GM18517 (cell line): ENCODE measurements around the gene SMURF1.

Experiments
- ATAC-seq: cut with Tn5 transposase; IDR thresholded peaks from one replicate; pipeline ENCODE4 v1.9.1; 2021; ENCODE audit warnings: mild to moderate bottlenecking, moderate library complexity; ENCODE audit not compliant: unreplicated experiment

The SMURF1 gene

GRCh38 chr7:99098824-99099498 lies 44.9 kb downstream of the SMURF1 start:
- no peak for ATAC-seq

GRCh38 chr7:99098286-99098823 lies 45.6 kb downstream of the SMURF1 start:
- no peak for ATAC-seq

- ATAC-seq: no peak
Observed at GRCh38 chr7:99097730-99098129, 46.2 kb downstream of the SMURF1 start.

DNA sequence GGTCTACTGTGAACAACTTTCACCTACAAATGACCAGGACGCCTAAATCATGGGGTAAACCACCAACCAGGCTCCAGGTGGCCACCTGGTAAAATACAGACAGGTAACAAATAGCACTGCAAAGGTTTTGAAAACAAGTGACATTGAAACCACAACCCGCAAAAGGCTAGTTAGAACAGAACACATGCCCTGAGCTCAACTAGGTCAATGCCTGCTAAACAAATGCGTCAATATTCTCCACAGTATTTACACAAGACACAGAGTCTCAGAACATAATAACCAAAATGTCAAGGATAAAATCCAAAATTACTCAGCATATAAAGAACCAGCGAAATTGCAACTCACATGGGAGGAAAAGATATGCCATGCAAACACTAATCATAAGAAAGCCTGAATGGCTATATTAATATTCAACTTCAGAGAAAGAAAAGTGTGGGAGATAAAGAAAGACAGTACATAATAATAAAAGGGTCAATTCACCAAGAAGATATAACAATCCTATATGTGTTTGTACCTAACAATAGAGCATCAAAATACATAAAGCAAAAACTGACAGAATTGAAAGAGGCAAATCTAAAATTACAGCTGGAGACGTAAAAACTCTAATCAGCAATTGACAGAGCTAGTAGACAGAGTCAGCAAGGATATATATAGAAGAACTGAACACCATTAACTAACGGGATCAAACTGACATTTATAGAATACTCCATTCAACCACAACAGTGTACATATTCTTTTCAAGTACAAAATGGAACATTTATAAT lies 47.6 kb downstream of the SMURF1 start:
- no peak for ATAC-seq

GRCh38 chr7:99095698-99096097 lies 48.2 kb downstream of the SMURF1 start:
- ATAC-seq: no peak

- ATAC-seq: no peak
Observed at GRCh38 chr7:99094401-99094800, 49.5 kb downstream of the SMURF1 start.

- ATAC-seq: no peak
Observed at GRCh38 chr7:99092064-99092720, 51.7 kb downstream of the SMURF1 start.

- no peak for ATAC-seq
Observed at GRCh38 chr7:99090771-99091542, 53.0 kb downstream of the SMURF1 start.

DNA sequence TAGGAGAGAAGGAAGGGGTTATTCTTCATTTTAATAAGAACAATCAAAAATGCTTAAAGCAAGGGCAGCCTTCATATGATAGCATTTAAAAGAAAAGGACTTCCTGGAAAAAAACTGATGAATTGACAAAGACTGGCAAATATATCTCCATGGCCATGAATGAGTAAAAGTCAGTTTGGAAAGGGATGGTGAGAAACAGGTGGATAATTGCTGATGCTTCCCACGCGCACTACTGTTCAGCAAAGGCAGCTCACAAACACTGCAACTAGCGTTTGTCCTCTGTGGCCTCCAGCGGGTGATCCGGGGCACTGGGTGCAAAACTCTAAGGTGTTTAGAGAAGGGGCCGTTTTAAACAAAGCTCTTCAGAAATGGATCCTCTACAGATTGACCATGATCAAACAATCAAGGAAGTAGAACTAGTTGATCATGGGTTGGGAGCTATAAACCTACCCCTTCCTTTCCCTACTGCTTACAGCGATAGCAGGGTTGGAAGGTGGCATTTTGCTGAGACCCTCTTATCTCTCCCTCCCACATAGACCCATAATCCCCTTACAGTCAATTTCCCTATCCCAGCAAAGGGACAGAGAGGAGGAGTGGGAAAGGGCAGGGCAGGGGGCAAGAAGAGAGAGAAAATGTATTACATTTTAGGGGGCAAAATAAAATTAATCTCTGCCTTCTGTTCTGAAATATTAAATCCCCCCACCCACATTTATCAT lies 53.8 kb downstream of the SMURF1 start:
- ATAC-seq: no peak

DNA sequence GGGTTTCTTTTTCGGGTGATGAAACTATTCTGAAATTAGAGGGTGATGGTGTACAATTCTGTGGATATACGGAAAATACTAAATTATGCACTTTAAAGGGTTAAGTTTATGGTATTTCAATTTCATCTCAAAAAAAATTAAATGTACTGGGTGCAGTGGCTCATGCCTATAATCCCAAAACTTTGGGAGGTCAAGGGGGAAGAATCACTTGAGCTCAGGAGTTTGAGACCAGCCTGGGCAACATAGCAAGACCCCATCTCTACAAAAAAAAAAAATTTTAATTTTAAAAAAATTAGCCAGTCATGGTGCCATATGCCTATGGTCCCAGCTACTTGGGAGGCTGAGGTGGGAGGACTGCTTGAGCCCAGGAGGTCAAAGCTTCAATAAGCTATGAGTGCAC lies 57.0 kb downstream of the SMURF1 start:
- no peak for ATAC-seq

- ATAC-seq: no peak
Observed at GRCh38 chr7:99086532-99086931, 57.4 kb downstream of the SMURF1 start.

DNA sequence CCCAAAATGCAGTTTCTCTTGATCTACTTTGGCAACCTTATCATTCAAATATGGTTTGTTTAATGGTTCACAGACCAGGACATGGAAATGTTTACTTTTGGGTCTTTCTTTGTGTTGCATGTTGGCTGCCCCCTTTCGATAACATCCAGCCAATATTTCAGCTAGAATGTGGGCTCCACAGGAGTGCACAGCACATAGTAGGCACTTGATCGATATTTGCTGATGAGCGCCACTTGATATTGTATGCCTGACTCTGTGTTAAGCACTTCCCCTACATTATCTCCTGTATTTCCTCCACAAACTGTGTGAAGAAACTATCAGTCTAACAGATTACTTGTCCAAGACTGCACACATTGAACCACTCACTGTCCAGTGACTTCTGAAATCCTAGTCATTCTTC lies 60.2 kb downstream of the SMURF1 start:
- no peak for ATAC-seq

DNA sequence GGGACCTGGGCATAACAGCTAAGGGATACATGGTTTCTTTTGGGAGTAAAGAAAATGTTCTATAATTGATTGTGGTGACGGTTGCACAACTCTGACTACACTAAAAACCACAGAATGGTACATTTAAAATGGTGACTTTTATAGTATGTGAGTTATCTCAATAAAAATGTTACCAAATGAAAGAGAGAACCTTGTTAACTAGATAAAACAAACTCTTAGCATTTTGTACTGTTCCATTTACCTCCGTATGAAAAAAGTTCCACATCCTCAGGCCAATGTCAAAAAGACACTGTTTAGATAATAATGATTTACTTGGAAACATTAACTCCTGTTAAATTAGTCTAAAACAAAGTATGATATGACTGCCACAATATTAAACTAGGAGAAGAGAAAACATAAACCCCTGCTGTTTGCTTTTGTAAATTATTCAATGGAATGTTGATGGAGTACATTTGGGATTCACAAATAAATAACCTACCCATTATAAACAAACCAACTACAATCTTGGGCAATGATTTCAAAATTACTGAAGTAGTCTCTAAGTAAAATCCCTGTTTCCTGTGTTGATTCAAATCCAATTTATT lies 60.7 kb downstream of the SMURF1 start:
- ATAC-seq: no peak

GRCh38 chr7:99080679-99081078 lies 63.2 kb downstream of the SMURF1 start:
- ATAC-seq: no peak

DNA sequence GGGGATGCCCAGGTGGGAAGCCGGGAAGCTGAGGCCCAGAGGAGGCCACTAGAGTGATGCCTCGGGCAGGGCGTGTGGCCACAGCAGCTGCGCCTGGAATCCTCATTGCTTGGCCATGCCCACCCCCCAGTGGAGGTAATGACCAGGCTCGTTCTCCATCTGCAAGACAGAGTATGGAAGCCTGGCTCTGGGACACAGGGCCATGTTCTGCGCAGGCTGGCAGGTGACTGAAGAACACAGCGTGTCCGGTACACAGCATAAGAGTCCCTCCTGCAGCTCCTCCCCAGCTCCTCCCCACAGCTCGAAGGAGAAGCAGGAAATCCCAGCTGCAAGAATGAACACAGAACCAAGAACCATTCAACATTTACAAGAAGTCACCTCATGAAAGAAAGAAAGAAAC lies 64.8 kb downstream of the SMURF1 start:
- no peak for ATAC-seq

DNA sequence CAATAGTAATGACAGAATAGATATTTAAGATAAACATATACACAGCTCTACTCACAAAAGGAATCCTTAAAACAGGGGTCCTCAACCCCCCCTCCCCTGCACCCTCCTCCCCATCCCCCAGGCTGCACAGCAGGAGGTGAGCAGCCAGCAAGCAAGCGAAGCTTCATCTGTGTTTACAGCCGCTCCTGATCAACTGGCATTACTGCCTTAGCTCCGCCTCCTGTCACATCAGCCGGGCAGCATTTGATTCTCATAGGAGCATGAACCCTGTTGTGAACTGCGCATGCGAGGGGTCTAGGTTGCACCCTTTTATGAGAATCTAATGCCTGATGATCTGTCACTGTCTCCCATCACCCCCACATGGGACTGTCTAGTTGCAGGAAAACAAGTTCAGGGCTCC lies 65.5 kb downstream of the SMURF1 start:
- no peak for ATAC-seq

GRCh38 chr7:99076615-99077014 lies 67.3 kb downstream of the SMURF1 start:
- no peak for ATAC-seq

- no peak for ATAC-seq
Observed at GRCh38 chr7:99073839-99074446, 70.0 kb downstream of the SMURF1 start.

- no peak for ATAC-seq
Observed at GRCh38 chr7:99072126-99072525, 71.8 kb downstream of the SMURF1 start.

GRCh38 chr7:99070361-99070760 lies 73.5 kb downstream of the SMURF1 start:
- ATAC-seq: no peak
